RWPE1 (cell line): ENCODE measurements around the gene ADAMTS6.

Source experiments
- CTCF ChIA-PET: fragments of 350-600 bp; sonication (Branson Sonifier 250); formaldehyde crosslinking; extraction: SDS; loops from one replicate; lab custom pipeline; 2021; lab: Yijun Ruan, JAX
- POLR2A ChIA-PET: fragments of 400-600 bp; formaldehyde crosslinking; extraction: SDS; loops from one replicate; lab custom pipeline; 2020; ENCODE audit warnings: antibody characterized with exemption; ENCODE audit not compliant: low non-redundant PET; lab: Yijun Ruan, JAX
- DNase-seq: peaks from one replicate; pipeline ENCODE4 v3.0.0; 2012; ENCODE audit warnings: low spot score
- H3K27ac ChIP-seq: fragments of 450-650 bp; 2 replicates; pipeline ENCODE4 v1.5.1; 2017
- CTCF ChIP-seq: fragments of 450-650 bp; conservative IDR thresholded peaks from 2 replicates; pipeline ENCODE4 v1.5.1; 2017; ENCODE audit warnings: low read depth, mild to moderate bottlenecking

Gene ADAMTS6

GRCh38 chr5:65366655-65367054, 115.1 kb downstream of the ADAMTS6 start:
- TF ChIP-seq CTCF: no peak
- no peak for DNase-seq
- CTCF ChIA-PET: interaction anchor here (0.6 to 0.8 kb wide), 3 partner anchors 108 to 1137 kb away, joined by 3 read pairs; no protein-coding TSS in a partner anchor
- H3K27ac ChIP-seq: no peak overlapping the region
- POLR2A ChIA-PET: no interaction called here

- POLR2A ChIA-PET: no interaction called here
- no peak overlapping the region for H3K27ac ChIP-seq
- no peak for TF ChIP-seq CTCF
- no peak for DNase-seq
- CTCF ChIA-PET: no interaction called here
Measured at GRCh38 chr5:65364907-65365306, 116.8 kb downstream of the ADAMTS6 start.

GRCh38 chr5:65363499-65363898, 118.2 kb downstream of the ADAMTS6 start:
- H3K27ac ChIP-seq: no peak overlapping the region
- no peak for DNase-seq
- no peak for TF ChIP-seq CTCF
- CTCF ChIA-PET: interaction anchor here (0.7 kb wide), 1 partner anchor 943 kb away, joined by 4 read pairs; no protein-coding TSS in a partner anchor
- POLR2A ChIA-PET: no interaction called here

- DNase-seq: no peak
- H3K27ac ChIP-seq: no peak overlapping the region
- TF ChIP-seq CTCF: no peak
- ChIA-PET CTCF (no interaction called here), POLR2A (no interaction called here)
Measured at GRCh38 chr5:65359981-65360380, 121.7 kb downstream of the ADAMTS6 start.

- no peak for TF ChIP-seq CTCF
- DNase-seq: no peak
- ChIA-PET CTCF (no interaction called here), POLR2A (no interaction called here)
- H3K27ac ChIP-seq: no peak overlapping the region
Measured at GRCh38 chr5:65359569-65359968, 122.2 kb downstream of the ADAMTS6 start.

- H3K27ac ChIP-seq: no peak overlapping the region
- ChIA-PET POLR2A (no interaction called here), CTCF (no interaction called here)
- no peak for DNase-seq
- no peak for TF ChIP-seq CTCF
Measured at GRCh38 chr5:65356274-65356673, 125.4 kb downstream of the ADAMTS6 start.
